Fibroblast of lung (primary cell): ENCODE measurements around the gene SECISBP2L. TPM values are rescaled to one million over a fixed set of nuclear protein-coding genes. Genes with fewer than 3 reads are reported as not detected.

Source experiments
- DNase-seq, 2 donors: peaks; one replicate each; pipeline versions ENCODE4 v3.0.0 to v3.0.0-alpha.2; 2010; ENCODE audit warnings: low read depth in 2 of 2
- H2AFZ ChIP-seq: 2 replicates; pipeline ENCODE4 v1.5.1; 2012; ENCODE audit warnings: low read length, control low read depth, inconsistent platforms
- H3K27ac ChIP-seq: 2 replicates; pipeline ENCODE4 v1.5.1; 2011; ENCODE audit warnings: low read length, control low read depth; ENCODE audit not compliant: insufficient read depth
- H3K27me3 ChIP-seq: 2 replicates; pipeline ENCODE4 v1.5.1; 2011; ENCODE audit warnings: mild to moderate bottlenecking, low read length; ENCODE audit not compliant: control insufficient read depth, insufficient read depth
- H3K36me3 ChIP-seq: 2 replicates; pipeline ENCODE4 v1.5.1; 2011; ENCODE audit warnings: low read length; ENCODE audit not compliant: control insufficient read depth, insufficient read depth
- H3K4me1 ChIP-seq: 2 replicates; pipeline ENCODE4 v1.5.1; 2011; ENCODE audit warnings: low read length; ENCODE audit not compliant: control insufficient read depth, insufficient read depth; ENCODE audit errors: extremely low read depth
- H3K4me2 ChIP-seq: 2 replicates; pipeline ENCODE4 v1.5.1; 2011; ENCODE audit warnings: low read length, control low read depth; ENCODE audit not compliant: insufficient read depth; ENCODE audit errors: extremely low read depth
- H3K4me3 ChIP-seq, 4 experiments: fragments of 200-600 bp in 1 of 4; sonication (generic) in 1 of 4; replicated peaks in 1 of 4; 2 replicates each; pipeline ENCODE4 v1.5.1; 2011 to 2016; ENCODE audit warnings: low read length in 4 of 4, low read depth in 3 of 4, mild to moderate bottlenecking in 3 of 4, control low read depth in 2 of 4, inconsistent platforms in 1 of 4, mixed read lengths in 1 of 4; ENCODE audit not compliant: insufficient read depth in 1 of 4; ENCODE audit errors: control extremely low read depth in 1 of 4
- H3K79me2 ChIP-seq: 2 replicates; pipeline ENCODE4 v1.5.1; 2012; ENCODE audit warnings: mild to moderate bottlenecking, low read length, inconsistent platforms; ENCODE audit not compliant: control insufficient read depth, insufficient read depth
- H3K9ac ChIP-seq: 2 replicates; pipeline ENCODE4 v1.5.1; 2011; ENCODE audit warnings: mild to moderate bottlenecking, low read length, control low read depth; ENCODE audit not compliant: insufficient read depth
- H3K9me3 ChIP-seq: 2 replicates; pipeline ENCODE4 v1.5.1; 2012; ENCODE audit warnings: low read depth, low read length; ENCODE audit not compliant: control insufficient read depth, insufficient read depth
- H4K20me1 ChIP-seq: 2 replicates; pipeline ENCODE4 v1.5.1; 2011; ENCODE audit warnings: low read length; ENCODE audit not compliant: control insufficient read depth, insufficient read depth; ENCODE audit errors: extremely low read depth
- EZH2 ChIP-seq: IDR thresholded peaks from 2 replicates; pipeline ENCODE4 v1.5.1; 2012; ENCODE audit warnings: low read length, control low read depth, mild to moderate bottlenecking; ENCODE audit errors: missing control alignments
- polyA plus RNA-seq, 2 donors: library from polyadenylated mRNA; depleted of rRNA in 1 of 2; stranded (reverse) in 1 of 2; unstranded in 1 of 2; fragments of >200 nt; gene quantifications; 2 replicates each; pipeline ENCODE4 v1.2.1, GENCODE V29; 2011 to 2012; ENCODE audit warnings: missing spikeins in 1 of 2
- total RNA-seq: library from RNA; depleted of rRNA; stranded (reverse); fragments of >200 nt; gene quantifications from 2 replicates; pipeline ENCODE4 v1.2.1, GENCODE V29; 2014
- TF ChIP-seq, protein P1 (sequence below), 2 donors: IDR thresholded peaks in 1 of 2; conservative IDR thresholded peaks in 1 of 2; 1 replicate in 1 of 2; 2 replicates in 1 of 2; pipeline ENCODE4 v1.5.1; 2011 to 2012; ENCODE audit warnings: low read length in 2 of 2, control low read depth in 1 of 2, inconsistent platforms in 1 of 2, low read depth in 1 of 2, mild to moderate bottlenecking in 1 of 2

The SECISBP2L gene
- total and polyA plus RNA-seq, 2 donors (not counting 1 experiment from before 2014, with no cell fraction given) = 25.7 to 44.3 TPM

DNA sequence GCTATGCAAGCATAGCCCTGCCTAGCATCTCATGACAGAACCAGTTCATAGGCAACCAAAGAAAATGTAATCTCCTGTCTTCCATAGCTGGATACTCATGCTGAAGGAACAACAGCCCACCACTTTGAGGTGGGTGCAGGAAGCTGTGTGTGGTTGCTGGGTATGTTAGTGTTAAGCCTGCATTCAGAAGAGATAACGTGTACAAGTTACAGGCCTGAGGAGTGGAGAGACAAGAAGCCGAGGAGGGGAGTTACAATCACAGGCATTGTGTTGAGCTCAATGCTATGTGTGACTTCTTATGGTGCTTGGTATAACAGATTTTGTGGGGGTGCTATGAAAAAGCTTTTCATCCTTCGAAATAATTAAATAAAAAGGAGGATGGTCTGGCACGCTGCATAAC, 42.8 kb upstream of the SECISBP2L start:
- no peak overlapping the region for H3K4me3 ChIP-seq
- H3K27ac ChIP-seq = no peak overlapping the region
- no peak overlapping the region for H3K4me2 ChIP-seq
- DNase-seq = peak in 1 of 2 donors; percentile 12
- no peaks in the 10 kb centered on the region for H3K36me3 ChIP-seq
- H3K9ac ChIP-seq = no peak overlapping the region
- no peaks in the 10 kb centered on the region for H3K79me2 ChIP-seq
- TF ChIP-seq, protein P1, sequence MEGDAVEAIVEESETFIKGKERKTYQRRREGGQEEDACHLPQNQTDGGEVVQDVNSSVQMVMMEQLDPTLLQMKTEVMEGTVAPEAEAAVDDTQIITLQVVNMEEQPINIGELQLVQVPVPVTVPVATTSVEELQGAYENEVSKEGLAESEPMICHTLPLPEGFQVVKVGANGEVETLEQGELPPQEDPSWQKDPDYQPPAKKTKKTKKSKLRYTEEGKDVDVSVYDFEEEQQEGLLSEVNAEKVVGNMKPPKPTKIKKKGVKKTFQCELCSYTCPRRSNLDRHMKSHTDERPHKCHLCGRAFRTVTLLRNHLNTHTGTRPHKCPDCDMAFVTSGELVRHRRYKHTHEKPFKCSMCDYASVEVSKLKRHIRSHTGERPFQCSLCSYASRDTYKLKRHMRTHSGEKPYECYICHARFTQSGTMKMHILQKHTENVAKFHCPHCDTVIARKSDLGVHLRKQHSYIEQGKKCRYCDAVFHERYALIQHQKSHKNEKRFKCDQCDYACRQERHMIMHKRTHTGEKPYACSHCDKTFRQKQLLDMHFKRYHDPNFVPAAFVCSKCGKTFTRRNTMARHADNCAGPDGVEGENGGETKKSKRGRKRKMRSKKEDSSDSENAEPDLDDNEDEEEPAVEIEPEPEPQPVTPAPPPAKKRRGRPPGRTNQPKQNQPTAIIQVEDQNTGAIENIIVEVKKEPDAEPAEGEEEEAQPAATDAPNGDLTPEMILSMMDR (conservative IDR thresholded peaks at IDR 0.05 in 1 of 2, IDR thresholded peaks at IDR 0.05 in 1 of 2; ENCODE audit: low read depth in 1 of 2, low read length in 2 of 2) = no peak
- TF ChIP-seq EZH2 = no peak
- no peaks in the 10 kb centered on the region for H3K27me3 ChIP-seq
- H3K4me1 ChIP-seq = peaks cover 2% of the 10 kb centered on the region
- H3K9me3 ChIP-seq = no peaks in the 10 kb centered on the region
- no peaks in the 10 kb centered on the region for H4K20me1 ChIP-seq
- H2AFZ ChIP-seq = no peak overlapping the region

DNA sequence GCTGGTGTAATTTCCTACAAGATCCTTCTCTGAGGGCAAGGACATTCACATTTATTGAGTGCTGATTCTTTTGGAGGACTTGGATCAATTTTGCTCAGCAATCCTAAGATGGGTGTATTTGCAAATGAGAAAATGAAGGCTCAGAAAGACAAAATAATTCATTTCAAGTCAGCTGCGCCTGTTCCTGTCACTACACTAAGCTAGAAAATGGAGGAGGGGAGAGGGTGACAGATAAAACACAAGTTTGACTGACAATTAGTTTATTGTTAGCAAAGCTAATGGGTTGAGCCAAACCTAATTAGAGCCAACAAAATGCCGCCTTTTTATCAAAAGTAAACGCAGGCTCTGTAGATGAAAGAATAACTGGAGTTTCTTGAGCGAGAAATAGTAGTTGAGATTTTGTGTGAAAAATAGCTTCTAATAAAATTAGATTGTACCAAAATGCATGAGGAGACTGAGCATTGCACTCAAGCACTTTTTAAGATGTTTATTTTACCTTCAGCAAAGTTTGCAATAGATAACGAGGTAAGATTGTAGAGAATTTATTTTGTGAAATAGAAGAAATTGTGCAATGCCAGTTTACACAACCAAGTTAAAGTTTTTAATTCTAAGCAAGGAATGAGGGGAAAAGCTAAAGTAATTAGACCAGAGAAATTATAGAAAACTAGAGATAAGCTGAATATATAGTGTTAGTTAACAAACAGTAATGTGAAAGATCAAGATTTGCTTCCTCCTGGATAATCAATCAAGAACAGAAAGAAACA, 39.6 kb upstream of the SECISBP2L start:
- Histone ChIP-seq H4K20me1 (no peaks in the 10 kb centered on the region), H3K79me2 (no peaks in the 10 kb centered on the region), H3K9ac (no peak overlapping the region), H3K4me3 (no peak overlapping the region), H3K4me1 (peaks cover 6% of the 10 kb centered on the region), H2AFZ (no peak overlapping the region), H3K4me2 (no peak overlapping the region), H3K9me3 (no peaks in the 10 kb centered on the region), H3K27me3 (no peaks in the 10 kb centered on the region), H3K36me3 (no peaks in the 10 kb centered on the region), H3K27ac (no peak overlapping the region)
- DNase-seq = peak in 1 of 2 donors; percentile 11
- TF ChIP-seq, protein P1 (conservative IDR thresholded peaks at IDR 0.05 in 1 of 2, IDR thresholded peaks at IDR 0.05 in 1 of 2; ENCODE audit: low read depth in 1 of 2, low read length in 2 of 2) = no peak
- no peak for TF ChIP-seq EZH2

DNA sequence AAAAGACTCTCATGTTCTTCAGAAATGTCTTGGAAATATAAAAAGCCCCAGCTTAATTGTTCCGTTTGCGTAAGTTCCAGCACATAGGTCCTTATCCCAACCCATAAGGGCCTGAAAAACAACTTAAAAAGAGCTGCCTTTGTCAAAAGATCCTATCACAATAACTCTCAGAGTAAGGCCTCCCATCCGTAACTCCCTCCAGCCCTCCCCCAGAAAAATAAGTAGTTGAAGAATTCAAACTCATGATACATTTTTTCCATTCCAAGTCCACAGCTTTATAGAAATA, 38.0 kb upstream of the SECISBP2L start:
- Histone ChIP-seq H3K4me3 (no peak overlapping the region), H2AFZ (no peak overlapping the region), H4K20me1 (no peaks in the 10 kb centered on the region), H3K27ac (no peak overlapping the region), H3K9ac (no peak overlapping the region), H3K4me1 (peaks cover 6% of the 10 kb centered on the region), H3K79me2 (no peaks in the 10 kb centered on the region), H3K36me3 (no peaks in the 10 kb centered on the region), H3K9me3 (no peaks in the 10 kb centered on the region), H3K27me3 (no peaks in the 10 kb centered on the region), H3K4me2 (no peak overlapping the region)
- no peak for TF ChIP-seq EZH2
- TF ChIP-seq, protein P1 (conservative IDR thresholded peaks at IDR 0.05 in 1 of 2, IDR thresholded peaks at IDR 0.05 in 1 of 2; ENCODE audit: low read depth in 1 of 2, low read length in 2 of 2) = no peak
- no peak for DNase-seq
